ENCODE data around the gene PCDH7. TPM values are rescaled to one million over a fixed set of nuclear protein-coding genes. Genes with fewer than 3 reads are reported as not detected.

The PCDH7 gene
- polyA plus RNA-seq, 1 of the 3 experiments (the other 2 are of a cell fraction) = 0.48 TPM

- POLR2A ChIA-PET = interaction anchor here (0.7 kb wide), 1 partner anchor 12 kb away, joined by 5 read pairs; no protein-coding TSS in a partner anchor
Measured at GRCh38 chr4:30760551-30760950, 40.4 kb downstream of the PCDH7 start.

More at GRCh38 chr4:30760551-30760950, 40.4 kb downstream of the PCDH7 start:
- Histone ChIP-seq H3K9ac (no peak overlapping the region), H3K9me2 (no peaks in the 10 kb centered on the region), H3K79me2 (ENCODE audit: insufficient read depth) (no peaks in the 10 kb centered on the region), H3K27ac (ENCODE audit: low read depth in 2 of 2, low read length in 1 of 2) (no peak overlapping the region), H3K4me2 (no peak overlapping the region), H4K20me1 (ENCODE audit: insufficient read depth) (no peaks in the 10 kb centered on the region), H3F3A (replicated peaks; ENCODE audit: insufficient read depth) (no peaks in the 10 kb centered on the region), H3K36me3 (replicated peaks in 1 of 2; ENCODE audit: control insufficient read depth in 1 of 2, insufficient read depth in 2 of 2, low read length in 1 of 2) (no peaks in the 10 kb centered on the region), H3K4me1 (ENCODE audit: control insufficient read depth in 1 of 2, insufficient read depth in 2 of 2, low read depth in 1 of 2, low read length in 1 of 2) (peaks cover 0 to 15% of the 10 kb centered on the region in 2 experiments; a peak in 2 of 4 replicates), H2AFZ (ENCODE audit: low read depth) (no peak overlapping the region), H3K9me3 (no peaks in the 10 kb centered on the region), H3K4me3 (ENCODE audit: low read depth in 2 of 2, low read length in 1 of 2) (no peak overlapping the region), H3K27me3 (ENCODE audit: insufficient read depth) (no peaks in the 10 kb centered on the region)
- DNase-seq = no peak
- TF ChIP-seq RAD21 (IDR thresholded peaks at IDR 0.05; ENCODE audit: low read length) (no peak), FOSL2 (IDR thresholded peaks at IDR 0.05; ENCODE audit: borderline replicate concordance, low read depth) (no peak), IRF3 (IDR thresholded peaks at IDR 0.05; ENCODE audit: low read depth, low read length) (no peak), ZBTB33 (IDR thresholded peaks at IDR 0.05; ENCODE audit: borderline replicate concordance, low read depth) (no peak), JUND (IDR thresholded peaks at IDR 0.05) (no peak), RCOR1 (IDR thresholded peaks at IDR 0.05; ENCODE audit: low read length) (no peak), SMC3 (IDR thresholded peaks at IDR 0.05; ENCODE audit: low read depth, low read length) (no peak), REST (IDR thresholded peaks at IDR 0.05; ENCODE audit: low read depth, low read length) (no peak), MEF2A (IDR thresholded peaks at IDR 0.05; ENCODE audit: borderline replicate concordance, low read depth) (no peak), ELF1 (IDR thresholded peaks at IDR 0.05) (no peak), EZH2phosphoT487 (IDR thresholded peaks at IDR 0.05; ENCODE audit: borderline replicate concordance, low read depth) (no peak), RXRA (IDR thresholded peaks at IDR 0.05; ENCODE audit: borderline replicate concordance, low read depth) (no peak), MXI1 (IDR thresholded peaks at IDR 0.05; ENCODE audit: low read depth, low read length) (no peak), CHD2 (IDR thresholded peaks at IDR 0.05; ENCODE audit: low read length, partially characterized antibody) (no peak), TAF1 (IDR thresholded peaks at IDR 0.05; ENCODE audit: borderline replicate concordance, low read depth, low read length) (no peak)
- TF ChIP-seq, protein P1, sequence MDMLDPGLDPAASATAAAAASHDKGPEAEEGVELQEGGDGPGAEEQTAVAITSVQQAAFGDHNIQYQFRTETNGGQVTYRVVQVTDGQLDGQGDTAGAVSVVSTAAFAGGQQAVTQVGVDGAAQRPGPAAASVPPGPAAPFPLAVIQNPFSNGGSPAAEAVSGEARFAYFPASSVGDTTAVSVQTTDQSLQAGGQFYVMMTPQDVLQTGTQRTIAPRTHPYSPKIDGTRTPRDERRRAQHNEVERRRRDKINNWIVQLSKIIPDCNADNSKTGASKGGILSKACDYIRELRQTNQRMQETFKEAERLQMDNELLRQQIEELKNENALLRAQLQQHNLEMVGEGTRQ (IDR thresholded peaks at IDR 0.05; ENCODE audit: borderline replicate concordance, low read depth, low read length) = no peak
- CTCF ChIA-PET = no interaction called here

Measured in SK-N-SH (cell line).